ENCODE results near the gene ATG7.
"Not testable (repeated sequence)": the region's sequence is repeated elsewhere in the genome, so short reads cannot be mapped to it uniquely, and the experiment has no call there.

ATG7 gene

DNA sequence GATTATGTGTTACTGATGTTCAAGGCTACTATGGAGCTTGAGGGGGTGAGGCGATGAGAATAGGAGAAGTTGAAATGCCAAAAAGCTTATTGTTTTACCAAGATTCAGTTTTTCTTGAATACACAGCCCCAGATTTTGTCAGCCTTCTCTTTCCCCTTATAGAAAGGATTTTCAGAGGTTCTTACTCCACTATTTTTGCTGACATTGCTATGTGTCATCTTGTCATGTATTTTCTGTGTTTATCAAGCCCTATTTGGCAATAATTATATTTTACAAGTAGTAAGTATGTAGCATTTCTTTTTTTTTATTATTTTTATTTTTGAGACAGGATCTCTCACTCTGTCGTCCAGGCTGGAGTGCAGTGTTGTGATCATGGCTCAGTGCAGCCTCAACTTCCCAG lies 133.1 kb downstream of the ATG7 start:
- H3K9me2 ChIP-seq (replicated peaks; ENCODE audit: control insufficient read depth, low read length): no peaks in the 10 kb centered on the region
- H3K27me3 ChIP-seq (ENCODE audit: control insufficient read depth, low read length): no peaks in the 10 kb centered on the region
- no peaks in the 10 kb centered on the region for H4K20me1 ChIP-seq (ENCODE audit: control insufficient read depth, insufficient read depth, low read depth, low read length)
- TF ChIP-seq EZH2phosphoT487 (IDR thresholded peaks at IDR 0.05; ENCODE audit: borderline replicate concordance, low read length): no peak
- TF ChIP-seq, protein P1, sequence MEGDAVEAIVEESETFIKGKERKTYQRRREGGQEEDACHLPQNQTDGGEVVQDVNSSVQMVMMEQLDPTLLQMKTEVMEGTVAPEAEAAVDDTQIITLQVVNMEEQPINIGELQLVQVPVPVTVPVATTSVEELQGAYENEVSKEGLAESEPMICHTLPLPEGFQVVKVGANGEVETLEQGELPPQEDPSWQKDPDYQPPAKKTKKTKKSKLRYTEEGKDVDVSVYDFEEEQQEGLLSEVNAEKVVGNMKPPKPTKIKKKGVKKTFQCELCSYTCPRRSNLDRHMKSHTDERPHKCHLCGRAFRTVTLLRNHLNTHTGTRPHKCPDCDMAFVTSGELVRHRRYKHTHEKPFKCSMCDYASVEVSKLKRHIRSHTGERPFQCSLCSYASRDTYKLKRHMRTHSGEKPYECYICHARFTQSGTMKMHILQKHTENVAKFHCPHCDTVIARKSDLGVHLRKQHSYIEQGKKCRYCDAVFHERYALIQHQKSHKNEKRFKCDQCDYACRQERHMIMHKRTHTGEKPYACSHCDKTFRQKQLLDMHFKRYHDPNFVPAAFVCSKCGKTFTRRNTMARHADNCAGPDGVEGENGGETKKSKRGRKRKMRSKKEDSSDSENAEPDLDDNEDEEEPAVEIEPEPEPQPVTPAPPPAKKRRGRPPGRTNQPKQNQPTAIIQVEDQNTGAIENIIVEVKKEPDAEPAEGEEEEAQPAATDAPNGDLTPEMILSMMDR (IDR thresholded peaks at IDR 0.05; ENCODE audit: low read depth, low read length, poor library complexity, severe bottlenecking): no peak
- no peak overlapping the region for H3K4me3 ChIP-seq (ENCODE audit: low read length)
- no peaks in the 10 kb centered on the region for H3F3A ChIP-seq (ENCODE audit: control insufficient read depth, insufficient read depth)
- no peaks in the 10 kb centered on the region for H3K79me2 ChIP-seq (ENCODE audit: control insufficient read depth, low read length)
- H3K4me1 ChIP-seq (ENCODE audit: control insufficient read depth, low read length): no peaks in the 10 kb centered on the region
- no peaks in the 10 kb centered on the region; the same call in 1 of the 2 replicates for H3K36me3 ChIP-seq (ENCODE audit: control insufficient read depth, low read length)
- no peak overlapping the region for H3K4me2 ChIP-seq (ENCODE audit: low read length)
- no peak overlapping the region for H3K27ac ChIP-seq (ENCODE audit: low read depth, low read length)
- peaks cover 19% of the 10 kb centered on the region; the same call in 1 of the 2 replicates for H3K9me3 ChIP-seq (ENCODE audit: control insufficient read depth, insufficient read depth, low read length)

GRCh38 chr3:11407644-11408043 lies 135.4 kb downstream of the ATG7 start:
- Histone ChIP-seq H3F3A (ENCODE audit: control insufficient read depth, insufficient read depth) (no peaks in the 10 kb centered on the region), H3K27me3 (ENCODE audit: control insufficient read depth, low read length) (no peaks in the 10 kb centered on the region), H3K4me3 (ENCODE audit: low read length) (no peak overlapping the region), H3K27ac (ENCODE audit: low read depth, low read length) (no peak overlapping the region), H3K36me3 (ENCODE audit: control insufficient read depth, low read length) (no peaks in the 10 kb centered on the region; the same call in 1 of the 2 replicates), H3K9me2 (replicated peaks; ENCODE audit: control insufficient read depth, low read length) (no peaks in the 10 kb centered on the region), H3K4me2 (ENCODE audit: low read length) (no peak overlapping the region), H3K9me3 (ENCODE audit: control insufficient read depth, insufficient read depth, low read length) (peaks cover 19% of the 10 kb centered on the region; the same call in 1 of the 2 replicates), H3K4me1 (ENCODE audit: control insufficient read depth, low read length) (no peaks in the 10 kb centered on the region), H3K79me2 (ENCODE audit: control insufficient read depth, low read length) (no peaks in the 10 kb centered on the region), H4K20me1 (ENCODE audit: control insufficient read depth, insufficient read depth, low read depth, low read length) (no peaks in the 10 kb centered on the region)
- TF ChIP-seq, protein P1 (IDR thresholded peaks at IDR 0.05; ENCODE audit: low read depth, low read length, poor library complexity, severe bottlenecking): no peak
- no peak for TF ChIP-seq EZH2phosphoT487 (IDR thresholded peaks at IDR 0.05; ENCODE audit: borderline replicate concordance, low read length)

DNA sequence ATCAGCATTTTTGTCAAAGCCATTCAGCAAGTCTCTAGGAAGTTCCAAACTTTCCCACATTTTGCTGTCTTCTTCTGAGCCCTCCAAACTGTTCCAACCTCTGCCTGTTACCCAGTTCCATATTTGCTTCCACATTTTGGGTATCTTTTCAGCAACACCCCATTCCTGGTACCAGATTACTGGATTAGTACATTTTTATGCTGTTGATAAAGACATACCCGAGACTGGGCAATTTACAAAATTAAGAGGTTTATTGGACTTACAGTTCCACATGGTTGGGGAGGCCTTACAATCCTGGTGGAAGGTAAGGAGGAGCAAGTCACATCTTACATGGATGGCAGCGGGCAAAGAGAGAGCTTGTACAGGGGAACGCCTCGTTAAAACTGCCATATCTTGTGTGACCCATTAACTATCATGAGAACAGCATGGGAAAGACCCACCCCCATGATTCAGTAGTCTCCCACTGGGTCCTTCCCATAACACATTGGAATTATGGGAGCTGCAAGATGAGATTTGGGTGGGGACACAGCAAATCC lies 136.2 kb downstream of the ATG7 start:
- H3K27ac ChIP-seq (ENCODE audit: low read depth, low read length); H3K4me2 ChIP-seq (ENCODE audit: low read length); H3K36me3 ChIP-seq (ENCODE audit: control insufficient read depth, low read length); H3K9me2 ChIP-seq (replicated peaks; ENCODE audit: control insufficient read depth, low read length); H3K27me3 ChIP-seq (ENCODE audit: control insufficient read depth, low read length); H3K79me2 ChIP-seq (ENCODE audit: control insufficient read depth, low read length); H3F3A ChIP-seq (ENCODE audit: control insufficient read depth, insufficient read depth); H3K4me3 ChIP-seq (ENCODE audit: low read length); H3K4me1 ChIP-seq (ENCODE audit: control insufficient read depth, low read length); H4K20me1 ChIP-seq (ENCODE audit: control insufficient read depth, insufficient read depth, low read depth, low read length): not testable (repeated sequence)
- peaks cover 19% of the 10 kb centered on the region; the same call in 1 of the 2 replicates for H3K9me3 ChIP-seq (ENCODE audit: control insufficient read depth, insufficient read depth, low read length)

- H3K9me3 ChIP-seq (ENCODE audit: control insufficient read depth, insufficient read depth, low read length): peaks cover 21% of the 10 kb centered on the region; the same call in 1 of the 2 replicates
- H3K36me3 ChIP-seq (ENCODE audit: control insufficient read depth, low read length): no peaks in the 10 kb centered on the region; the same call in 1 of the 2 replicates
- H3F3A ChIP-seq (ENCODE audit: control insufficient read depth, insufficient read depth): no peaks in the 10 kb centered on the region
- no peaks in the 10 kb centered on the region for H3K27me3 ChIP-seq (ENCODE audit: control insufficient read depth, low read length)
- H3K9me2 ChIP-seq (replicated peaks; ENCODE audit: control insufficient read depth, low read length): no peaks in the 10 kb centered on the region
- H3K79me2 ChIP-seq (ENCODE audit: control insufficient read depth, low read length): no peaks in the 10 kb centered on the region
- H3K4me1 ChIP-seq (ENCODE audit: control insufficient read depth, low read length): no peaks in the 10 kb centered on the region
- TF ChIP-seq, protein P1 (IDR thresholded peaks at IDR 0.05; ENCODE audit: low read depth, low read length, poor library complexity, severe bottlenecking): no peak
- TF ChIP-seq EZH2phosphoT487 (IDR thresholded peaks at IDR 0.05; ENCODE audit: borderline replicate concordance, low read length): no peak
- no peak overlapping the region for H3K27ac ChIP-seq (ENCODE audit: low read depth, low read length)
- H3K4me3 ChIP-seq (ENCODE audit: low read length): no peak overlapping the region
- no peak overlapping the region for H3K4me2 ChIP-seq (ENCODE audit: low read length)
- H4K20me1 ChIP-seq (ENCODE audit: control insufficient read depth, insufficient read depth, low read depth, low read length): no peaks in the 10 kb centered on the region
Observed at GRCh38 chr3:11410564-11410963, 138.4 kb downstream of the ATG7 start.

All from DOHH2 (cell line).